DND-41 (cell line): ENCODE data around the gene TLCD2.

Source experiments
- EZH2 ChIP-seq: IDR thresholded peaks from 3 replicates; pipeline ENCODE4 v1.6.1; 2012; ENCODE audit warnings: borderline replicate concordance, low read depth, mild to moderate bottlenecking, moderate library complexity, low read length, inconsistent platforms; ENCODE audit not compliant: severe bottlenecking
- TF ChIP-seq, protein P1 (sequence below): IDR thresholded peaks from 2 replicates; pipeline ENCODE4 v1.5.1; 2012; ENCODE audit warnings: borderline replicate concordance, low read length, moderate library complexity, mild to moderate bottlenecking; ENCODE audit not compliant: poor library complexity, severe bottlenecking; ENCODE audit errors: extremely low read depth

DNA sequence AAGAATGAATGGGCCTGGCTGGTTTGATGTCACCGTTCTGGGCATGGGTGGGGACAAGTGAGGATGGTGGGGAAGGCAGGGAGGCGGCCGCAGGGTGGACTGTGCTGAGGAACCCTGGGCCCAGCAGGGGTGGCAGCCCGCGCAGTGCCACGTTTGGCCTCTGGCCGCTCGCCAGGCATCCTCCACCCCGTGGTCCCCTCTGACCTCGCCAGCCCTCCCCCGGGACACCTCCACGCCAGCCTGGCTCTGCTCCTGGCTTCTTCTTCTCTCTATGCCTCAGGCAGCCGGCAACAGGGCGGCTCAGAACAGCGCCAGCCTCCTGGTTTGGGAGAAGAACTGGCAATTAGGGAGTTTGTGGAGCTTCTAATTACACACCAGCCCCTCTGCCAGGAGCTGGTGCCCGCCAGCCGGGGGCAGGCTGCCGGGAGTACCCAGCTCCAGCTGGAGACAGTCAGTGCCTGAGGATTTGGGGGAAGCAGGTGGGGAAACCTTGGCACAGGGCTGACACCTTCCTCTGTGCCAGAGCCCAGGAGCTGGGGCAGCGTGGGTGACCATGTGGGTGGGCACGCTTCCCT lies 45.2 kb upstream of the TLCD2 start:
- TF ChIP-seq, protein P1, sequence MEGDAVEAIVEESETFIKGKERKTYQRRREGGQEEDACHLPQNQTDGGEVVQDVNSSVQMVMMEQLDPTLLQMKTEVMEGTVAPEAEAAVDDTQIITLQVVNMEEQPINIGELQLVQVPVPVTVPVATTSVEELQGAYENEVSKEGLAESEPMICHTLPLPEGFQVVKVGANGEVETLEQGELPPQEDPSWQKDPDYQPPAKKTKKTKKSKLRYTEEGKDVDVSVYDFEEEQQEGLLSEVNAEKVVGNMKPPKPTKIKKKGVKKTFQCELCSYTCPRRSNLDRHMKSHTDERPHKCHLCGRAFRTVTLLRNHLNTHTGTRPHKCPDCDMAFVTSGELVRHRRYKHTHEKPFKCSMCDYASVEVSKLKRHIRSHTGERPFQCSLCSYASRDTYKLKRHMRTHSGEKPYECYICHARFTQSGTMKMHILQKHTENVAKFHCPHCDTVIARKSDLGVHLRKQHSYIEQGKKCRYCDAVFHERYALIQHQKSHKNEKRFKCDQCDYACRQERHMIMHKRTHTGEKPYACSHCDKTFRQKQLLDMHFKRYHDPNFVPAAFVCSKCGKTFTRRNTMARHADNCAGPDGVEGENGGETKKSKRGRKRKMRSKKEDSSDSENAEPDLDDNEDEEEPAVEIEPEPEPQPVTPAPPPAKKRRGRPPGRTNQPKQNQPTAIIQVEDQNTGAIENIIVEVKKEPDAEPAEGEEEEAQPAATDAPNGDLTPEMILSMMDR = no peak
- TF ChIP-seq EZH2 = no peak
